H9 (cell line): ENCODE results near the gene NRK. TPM values are rescaled to one million over a fixed set of nuclear protein-coding genes. Genes with fewer than 3 reads are reported as not detected.
A peak's percentile ranks its signal among the peaks of the same experiment; 100 is the strongest.

Source experiments
- DNase-seq: peaks from one replicate; pipeline ENCODE4 v3.0.0-alpha.2; 2017
- H2AFZ ChIP-seq: one replicate; pipeline ENCODE4 v1.6.1; 2013; ENCODE audit warnings: mild to moderate bottlenecking, low read length, control low read depth, moderate library complexity
- H2AK5ac ChIP-seq: 2 replicates; pipeline ENCODE4 v1.6.1; 2013; ENCODE audit warnings: low read length, control low read depth, mixed read lengths; ENCODE audit not compliant: insufficient read length
- H2BK120ac ChIP-seq: one replicate; pipeline ENCODE4 v1.6.1; 2013; ENCODE audit warnings: low read depth, mild to moderate bottlenecking, low read length, control low read depth, inconsistent platforms; ENCODE audit not compliant: poor library complexity, severe bottlenecking
- H2BK12ac ChIP-seq: 2 replicates; pipeline ENCODE4 v1.6.1; 2013; ENCODE audit warnings: low read length, control low read depth, mixed read lengths, low read depth; ENCODE audit not compliant: insufficient read length
- H2BK15ac ChIP-seq: 2 replicates; pipeline ENCODE4 v1.6.1; 2013; ENCODE audit warnings: low read depth, low read length, control low read depth
- H2BK20ac ChIP-seq: one replicate; pipeline ENCODE4 v1.6.1; 2013; ENCODE audit warnings: low read depth, mild to moderate bottlenecking, low read length, control low read depth, inconsistent platforms; ENCODE audit not compliant: poor library complexity, severe bottlenecking
- H2BK5ac ChIP-seq: 2 replicates; pipeline ENCODE4 v1.6.1; 2013; ENCODE audit warnings: low read length, control low read depth, mixed read lengths; ENCODE audit not compliant: insufficient read length
- H3K14ac ChIP-seq: 2 replicates; pipeline ENCODE4 v1.6.1; 2013; ENCODE audit warnings: low read length, control low read depth; ENCODE audit not compliant: insufficient read depth
- H3K18ac ChIP-seq: 2 replicates; pipeline ENCODE4 v1.6.1; 2013; ENCODE audit warnings: low read depth, mild to moderate bottlenecking, mixed read lengths, low read length, control low read depth; ENCODE audit not compliant: insufficient read length
- H3K23ac ChIP-seq: 2 replicates; pipeline ENCODE4 v1.6.1; 2013; ENCODE audit warnings: low read length, control low read depth, mixed read lengths, low read depth; ENCODE audit not compliant: insufficient read length
- H3K23me2 ChIP-seq: 2 replicates; pipeline ENCODE4 v1.6.1; 2013; ENCODE audit warnings: low read depth, mild to moderate bottlenecking, mixed read lengths, low read length, control low read depth; ENCODE audit not compliant: insufficient read length, poor library complexity, severe bottlenecking
- H3K27ac ChIP-seq: 2 replicates; pipeline ENCODE4 v1.5.1; 2013; ENCODE audit warnings: low read length, control low read depth, mixed read lengths, low read depth; ENCODE audit not compliant: insufficient read length
- H3K27me3 ChIP-seq: 2 replicates; pipeline ENCODE4 v1.6.1; 2013; ENCODE audit warnings: low read length, control low read depth, inconsistent platforms; ENCODE audit not compliant: insufficient read depth
- H3K4ac ChIP-seq: 2 replicates; pipeline ENCODE4 v1.6.1; 2013; ENCODE audit warnings: low read depth, mild to moderate bottlenecking, control low read depth, inconsistent platforms, low read length, moderate library complexity
- H3K4me1 ChIP-seq: 2 replicates; pipeline ENCODE4 v1.6.1; 2013; ENCODE audit warnings: low read length, control low read depth, inconsistent platforms; ENCODE audit not compliant: insufficient read depth
- H3K4me2 ChIP-seq: 2 replicates; pipeline ENCODE4 v1.6.1; 2013; ENCODE audit warnings: low read length, control low read depth, mixed read lengths; ENCODE audit not compliant: insufficient read length, insufficient read depth
- H3K56ac ChIP-seq: 2 replicates; pipeline ENCODE4 v1.6.1; 2013; ENCODE audit warnings: low read depth, mild to moderate bottlenecking, mixed read lengths, low read length, control low read depth; ENCODE audit not compliant: insufficient read length
- H3K79me1 ChIP-seq: 2 replicates; pipeline ENCODE4 v1.6.1; 2013; ENCODE audit warnings: low read depth, mild to moderate bottlenecking, moderate library complexity, low read length, control low read depth, inconsistent platforms; ENCODE audit not compliant: insufficient read depth, poor library complexity, severe bottlenecking
- H3K79me2 ChIP-seq: 2 replicates; pipeline ENCODE4 v1.6.1; 2013; ENCODE audit warnings: low read length, control low read depth, inconsistent platforms; ENCODE audit not compliant: insufficient read depth
- H3K9ac ChIP-seq: 2 replicates; pipeline ENCODE4 v1.6.1; 2013; ENCODE audit warnings: low read length, control low read depth, mixed read lengths; ENCODE audit not compliant: insufficient read length; ENCODE audit errors: extremely low read depth
- H3K9me3 ChIP-seq: one replicate; pipeline ENCODE4 v1.6.1; 2013; ENCODE audit warnings: low read depth, low read length, inconsistent platforms; ENCODE audit not compliant: control insufficient read depth
- H3T11ph ChIP-seq: one replicate; pipeline ENCODE4 v1.6.1; 2013; ENCODE audit warnings: mild to moderate bottlenecking, low read length, control low read depth, inconsistent platforms
- H4K20me1 ChIP-seq: one replicate; pipeline ENCODE4 v1.6.1; 2013; ENCODE audit not compliant: control insufficient read depth, insufficient read length, insufficient read depth
- H4K5ac ChIP-seq: 2 replicates; pipeline ENCODE4 v1.6.1; 2013; ENCODE audit warnings: low read depth, mild to moderate bottlenecking, mixed read lengths, low read length, control low read depth; ENCODE audit not compliant: insufficient read length
- H4K8ac ChIP-seq: replicated peaks from 2 replicates; pipeline ENCODE4 v1.6.1; 2013; ENCODE audit warnings: low read length, control low read depth, mixed read lengths, low read depth; ENCODE audit not compliant: insufficient read length
- H4K91ac ChIP-seq: 2 replicates; pipeline ENCODE4 v1.6.1; 2013; ENCODE audit warnings: low read depth, mild to moderate bottlenecking, moderate library complexity, mixed read lengths, low read length, control low read depth; ENCODE audit not compliant: insufficient read length
- H3K27ac Mint-ChIP-seq, 3 experiments: 2 replicates in 2 of 3; 3 replicates in 1 of 3; pipeline ENCODE4 v1.8.0; 2020 to 2021; ENCODE audit warnings: mixed read lengths in 3 of 3, mild to moderate bottlenecking in 1 of 3, moderate library complexity in 1 of 3
- H3K27me3 Mint-ChIP-seq: 2 replicates; pipeline ENCODE4 v1.8.0; 2021; ENCODE audit warnings: low read depth, mild to moderate bottlenecking, moderate library complexity, mixed read lengths
- H3K36me3 Mint-ChIP-seq, 3 experiments: 2 replicates in 2 of 3; 3 replicates in 1 of 3; pipeline ENCODE4 v1.8.0; 2020 to 2021; ENCODE audit warnings: low read depth in 3 of 3, mixed read lengths in 3 of 3; ENCODE audit not compliant: insufficient read depth in 1 of 3
- H3K4me1 Mint-ChIP-seq, 2 experiments: 2 replicates each; pipeline ENCODE4 v1.8.0; 2020; ENCODE audit warnings: mixed read lengths in 2 of 2
- H3K4me3 Mint-ChIP-seq, 2 experiments: 2 replicates in 1 of 2; 3 replicates in 1 of 2; pipeline ENCODE4 v1.8.0; 2020 to 2021; ENCODE audit warnings: mild to moderate bottlenecking in 2 of 2, mixed read lengths in 2 of 2, moderate library complexity in 1 of 2
- H3K9me3 Mint-ChIP-seq, 2 experiments: 2 replicates in 1 of 2; 3 replicates in 1 of 2; pipeline ENCODE4 v1.8.0; 2020; ENCODE audit warnings: mild to moderate bottlenecking in 2 of 2, mixed read lengths in 2 of 2, moderate library complexity in 1 of 2
- CTCF ChIP-seq: fragments of 200-600 bp; sonication (generic); conservative IDR thresholded peaks from 3 replicates; pipeline ENCODE4 v1.8.0; 2021; ENCODE audit warnings: antibody characterized with exemption, mild to moderate bottlenecking
- WGBS: extraction: QIAGEN DNeasy Blood & Tissue Kit; methylation state at CpG from one replicate; pipeline ENCODE4 v1.1.7; 2013; ENCODE audit warnings: missing lambda C conversion rate, low lambda C conversion rate, mixed read lengths; ENCODE audit not compliant: insufficient read length; ENCODE audit errors: extremely low coverage; 5-methylcytosine and 5-hydroxymethylcytosine counted together
- total RNA-seq: library from RNA; stranded (reverse); gene quantifications from 2 replicates; pipeline ENCODE4 v1.2.1, GENCODE V29; 2021

NRK gene
- total RNA-seq, 1 experiment from 2014 or later: 1.4 TPM

DNA sequence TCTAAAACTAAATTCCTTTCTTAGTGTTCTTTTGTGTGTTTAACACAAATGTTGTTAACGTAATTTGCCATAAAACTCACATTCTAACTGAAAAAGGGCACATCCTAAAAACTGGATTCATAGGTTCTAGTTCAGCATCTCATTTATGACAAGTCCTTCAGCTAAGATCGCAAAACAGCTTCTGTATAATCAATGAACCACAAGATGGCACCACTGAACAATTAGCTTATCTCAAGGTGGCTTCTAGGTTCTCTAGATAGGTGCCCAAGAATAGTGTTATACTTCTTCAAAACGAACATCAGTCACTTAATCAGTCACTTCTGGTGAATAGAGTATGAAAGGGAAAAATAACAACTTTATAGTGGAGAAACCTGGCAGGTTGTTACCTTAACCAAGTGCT is 54.3 kb downstream of the NRK start:
- no peak overlapping the region for H2BK120ac ChIP-seq
- Mint-ChIP-seq H3K4me1 (no peaks in the 10 kb centered on the region), H3K9me3 (peaks cover 0 to 45% of the 10 kb centered on the region in 2 experiments; a peak in 2 of 5 replicates), H3K4me3 (no peak overlapping the region), H3K27ac (no peak overlapping the region), H3K36me3 (no peaks in the 10 kb centered on the region), H3K27me3 (peaks cover 1% of the 10 kb centered on the region; the same call in 1 of the 2 replicates)
- no peaks in the 10 kb centered on the region for H4K20me1 ChIP-seq
- no peak overlapping the region for H3K4me2 ChIP-seq
- H3K18ac ChIP-seq: no peak overlapping the region
- H4K5ac ChIP-seq: no peak overlapping the region
- H2AFZ ChIP-seq: no peak overlapping the region
- H2BK20ac ChIP-seq: no peak overlapping the region
- H3T11ph ChIP-seq: no peak overlapping the region
- H3K79me2 ChIP-seq: no peaks in the 10 kb centered on the region
- H3K23ac ChIP-seq: no peak overlapping the region
- H3K27me3 ChIP-seq: no peaks in the 10 kb centered on the region
- H3K27ac ChIP-seq: no peak overlapping the region
- no CpG with 5 or more reads among the region's 3 CpGs for WGBS
- H3K79me1 ChIP-seq: no peaks in the 10 kb centered on the region
- H3K4ac ChIP-seq: no peak overlapping the region
- TF ChIP-seq CTCF: peak; percentile 61
- no peaks in the 10 kb centered on the region for H3K23me2 ChIP-seq
- DNase-seq: no peak
- no peaks in the 10 kb centered on the region for H3K9me3 ChIP-seq
- H2BK12ac ChIP-seq: no peak overlapping the region
- no peak overlapping the region for H4K8ac ChIP-seq
- no peak overlapping the region for H3K14ac ChIP-seq
- no peak overlapping the region for H4K91ac ChIP-seq
- H2AK5ac ChIP-seq: no peak overlapping the region
- H3K56ac ChIP-seq: no peak overlapping the region
- no peaks in the 10 kb centered on the region for H3K4me1 ChIP-seq
- no peak overlapping the region for H3K9ac ChIP-seq
- no peak overlapping the region for H2BK5ac ChIP-seq
- no peak overlapping the region for H2BK15ac ChIP-seq
